Adrenal gland (tissue), 12 donors: ENCODE results near the gene GCNT2. TPM values are rescaled to one million over a fixed set of nuclear protein-coding genes. Genes with fewer than 3 reads are reported as not detected.
"Not testable (repeated sequence)": the region's sequence is repeated elsewhere in the genome, so short reads cannot be mapped to it uniquely, and the experiment has no call there.

Experiments used
- DNase-seq, 7 donors: peaks; one replicate each; pipeline ENCODE4 v3.0.0-alpha.2; 2019 to 2020
- H3K27ac ChIP-seq, 5 donors: fragments of 200-600 bp; sonication (generic) in 4 of 5; 1 replicate in 3 of 5; 2 replicates in 2 of 5; pipeline versions ENCODE4 v1.5.1 to v1.8.0; 2016 to 2020; ENCODE audit warnings: mild to moderate bottlenecking in 1 of 5
- H3K27me3 ChIP-seq: fragments of 200-600 bp; 2 replicates; pipeline ENCODE4 v1.8.0; 2021
- H3K36me3 ChIP-seq, 2 donors: fragments of 200-600 bp; replicated peaks in 1 of 2; 1 replicate in 1 of 2; 2 replicates in 1 of 2; pipeline versions ENCODE4 v1.5.1 to v1.8.0; 2018 to 2022
- H3K4me1 ChIP-seq, 2 donors: fragments of 200-600 bp; replicated peaks in 1 of 2; 1 replicate in 1 of 2; 2 replicates in 1 of 2; pipeline versions ENCODE4 v1.5.1 to v1.8.0; 2018 to 2021
- H3K4me3 ChIP-seq, 4 donors: fragments of 200-600 bp; sonication (generic) in 3 of 4; one replicate each; pipeline ENCODE4 v1.5.1; 2016 to 2018
- H3K9me3 ChIP-seq, 3 donors: fragments of 200-600 bp; sonication (generic) in 1 of 3; replicated peaks in 1 of 3; 1 replicate in 2 of 3; 2 replicates in 1 of 3; pipeline versions ENCODE4 v1.5.1 to v1.8.0; 2016 to 2021
- CTCF ChIP-seq, 6 experiments: fragments of 450-650 bp in 4 of 6; fragments of 200-600 bp in 2 of 6; sonication (generic) in 1 of 6; IDR thresholded peaks; 1 replicate in 5 of 6; 2 replicates in 1 of 6; pipeline versions ENCODE4 v1.5.1 to v1.8.0; 2016 to 2021; ENCODE audit warnings: antibody characterized with exemption in 6 of 6, mild to moderate bottlenecking in 2 of 6, moderate library complexity in 1 of 6
- POLR2A ChIP-seq, 2 donors: fragments of 450-650 bp; IDR thresholded peaks; one replicate each; pipeline ENCODE4 v1.6.1; 2017; ENCODE audit warnings: antibody characterized with exemption in 2 of 2, mild to moderate bottlenecking in 2 of 2, moderate library complexity in 1 of 2
- WGBS, 4 donors: extraction: QIAGEN DNeasy Blood & Tissue Kit in 2 of 4; methylation state at CpG; one replicate each; pipeline versions ENCODE4 v1.1.5 to v1.1.7; 2013 to 2017; 5-methylcytosine and 5-hydroxymethylcytosine counted together
- intact Hi-C, 2 donors: fragments of 100-400 bp; cut with DNase I; formaldehyde crosslinking; loops; one replicate each; pipeline versions ENCODE4 v1.14.1 to v1.15.0; 2022 to 2023
- polyA plus RNA-seq, 3 donors: library from polyadenylated mRNA; stranded (reverse); fragments of 200-250 nt in 2 of 3; fragments of 350-450 nt in 1 of 3; fragmentation: Illumina TruSeq in 1 of 3; extraction: RNeasy Lipid Tissue Mini Kit (QIAGEN cat#74804) in 1 of 3; gene quantifications; one replicate each; pipeline ENCODE4 v1.2.3, GENCODE V29; 2013 to 2014
- total RNA-seq, 9 donors: library from RNA; depleted of rRNA in 4 of 9; stranded (reverse); fragments of >200 nt in 4 of 9; fragments of 120-200 nt in 1 of 9; fragmentation: NEBNext Ultra II Directional in 1 of 9; extraction: Animal tissue kit (Norgen Biotek cat#: 25700) in 1 of 9; gene quantifications; one replicate each; pipeline versions ENCODE4 v1.1.0 to v1.2.4, GENCODE V29; 2013 to 2023
- donor health status: healthy with polysubstance abuse.
- donor health status: Bipolar disorder and iron deficiency.
- donor health status: DM: yes; HTN: yes; CAD: no.
- donor health status: DM: no; HTN: no; CAD: no.
- donor health status: DM: no; HTN: no; CAD: no.
- donor health status: DM: yes; HTN: yes; CAD: no.

Gene GCNT2
- total and polyA plus RNA-seq, 12 donors, result 0.27 to 4.0 (median 1.7) TPM

- Histone ChIP-seq H3K4me3 (no peak overlapping the region), H3K27me3 (no peaks in the 10 kb centered on the region)
- intact Hi-C loops, result no loop called here
Measured at GRCh38 chr6:10613077-10613476, 91.9 kb downstream of the GCNT2 start.

GRCh38 chr6:10613723-10614122 is 92.6 kb downstream of the GCNT2 start:
- no peak for TF ChIP-seq CTCF (IDR thresholded peaks at IDR 0.05)
- no peak for TF ChIP-seq POLR2A (IDR thresholded peaks at IDR 0.05)
- Histone ChIP-seq H3K27ac (no peak overlapping the region), H3K4me1 (no peaks in the 10 kb centered on the region), H3K27me3 (no peaks in the 10 kb centered on the region), H3K4me3 (no peak overlapping the region), H3K9me3 (no peaks in the 10 kb centered on the region), H3K36me3 (no peaks in the 10 kb centered on the region)
- WGBS, 4 donors, result 32 to 66% (median 46%) methylated on average over 2 of the region's 2 CpGs
- intact Hi-C loops, result no loop called here
- DNase-seq, result no peak

More at GRCh38 chr6:10613077-10613476, 91.9 kb downstream of the GCNT2 start:
- no peaks in the 10 kb centered on the region for H3K9me3 ChIP-seq
- TF ChIP-seq CTCF (IDR thresholded peaks at IDR 0.05), result no peak
- TF ChIP-seq POLR2A (IDR thresholded peaks at IDR 0.05), result no peak
- no peaks in the 10 kb centered on the region for H3K4me1 ChIP-seq
- 37 to 44% (median 44%) methylated on average over 3 of the region's 3 CpGs for WGBS, 4 donors
- H3K27ac ChIP-seq, result no peak overlapping the region
- H3K36me3 ChIP-seq, result no peaks in the 10 kb centered on the region
- no peak for DNase-seq

- intact Hi-C loops, result no loop called here
- Histone ChIP-seq H3K4me1 (no peaks in the 10 kb centered on the region), H3K27me3 (no peaks in the 10 kb centered on the region), H3K9me3 (no peaks in the 10 kb centered on the region), H3K4me3 (no peak overlapping the region), H3K27ac (no peak overlapping the region), H3K36me3 (no peaks in the 10 kb centered on the region)
- TF ChIP-seq POLR2A (IDR thresholded peaks at IDR 0.05) (no peak), CTCF (IDR thresholded peaks at IDR 0.05) (no peak)
- DNase-seq, result no peak
- 69 to 86% (median 77%) methylated on average over 8 of the region's 8 CpGs for WGBS, 4 donors
Measured at GRCh38 chr6:10615675-10616074, 94.5 kb downstream of the GCNT2 start.

GRCh38 chr6:10616266-10616665 is 95.1 kb downstream of the GCNT2 start:
- 71 to 87% (median 82%) methylated on average over 3 of the region's 3 CpGs for WGBS, 4 donors
- H3K27ac ChIP-seq, DNase-seq, H3K4me3 ChIP-seq, H3K36me3 ChIP-seq, H3K27me3 ChIP-seq, H3K9me3 ChIP-seq, intact Hi-C loops, H3K4me1 ChIP-seq: not testable (repeated sequence)

- Histone ChIP-seq H3K27ac (no peak overlapping the region), H3K9me3 (no peaks in the 10 kb centered on the region), H3K27me3 (no peaks in the 10 kb centered on the region), H3K4me1 (no peaks in the 10 kb centered on the region), H3K36me3 (no peaks in the 10 kb centered on the region), H3K4me3 (no peak overlapping the region)
- intact Hi-C loops, result no loop called here
- TF ChIP-seq CTCF (IDR thresholded peaks at IDR 0.05) (no peak), POLR2A (IDR thresholded peaks at IDR 0.05) (no peak)
- 87 to 94% (median 92%) methylated on average over 17 to 42 of the region's 42 CpGs for WGBS, 4 donors
- no peak for DNase-seq
Measured at GRCh38 chr6:10617008-10617696, 96.0 kb downstream of the GCNT2 start.
